Measurements from ENCODE around the gene PKD1L1. TPM values are rescaled to one million over a fixed set of nuclear protein-coding genes. Genes with fewer than 3 reads are reported as not detected.

The PKD1L1 gene
- polyA plus RNA-seq, 1 of the 3 experiments (the other 2 are of a cell fraction) = 0.10 TPM

DNA sequence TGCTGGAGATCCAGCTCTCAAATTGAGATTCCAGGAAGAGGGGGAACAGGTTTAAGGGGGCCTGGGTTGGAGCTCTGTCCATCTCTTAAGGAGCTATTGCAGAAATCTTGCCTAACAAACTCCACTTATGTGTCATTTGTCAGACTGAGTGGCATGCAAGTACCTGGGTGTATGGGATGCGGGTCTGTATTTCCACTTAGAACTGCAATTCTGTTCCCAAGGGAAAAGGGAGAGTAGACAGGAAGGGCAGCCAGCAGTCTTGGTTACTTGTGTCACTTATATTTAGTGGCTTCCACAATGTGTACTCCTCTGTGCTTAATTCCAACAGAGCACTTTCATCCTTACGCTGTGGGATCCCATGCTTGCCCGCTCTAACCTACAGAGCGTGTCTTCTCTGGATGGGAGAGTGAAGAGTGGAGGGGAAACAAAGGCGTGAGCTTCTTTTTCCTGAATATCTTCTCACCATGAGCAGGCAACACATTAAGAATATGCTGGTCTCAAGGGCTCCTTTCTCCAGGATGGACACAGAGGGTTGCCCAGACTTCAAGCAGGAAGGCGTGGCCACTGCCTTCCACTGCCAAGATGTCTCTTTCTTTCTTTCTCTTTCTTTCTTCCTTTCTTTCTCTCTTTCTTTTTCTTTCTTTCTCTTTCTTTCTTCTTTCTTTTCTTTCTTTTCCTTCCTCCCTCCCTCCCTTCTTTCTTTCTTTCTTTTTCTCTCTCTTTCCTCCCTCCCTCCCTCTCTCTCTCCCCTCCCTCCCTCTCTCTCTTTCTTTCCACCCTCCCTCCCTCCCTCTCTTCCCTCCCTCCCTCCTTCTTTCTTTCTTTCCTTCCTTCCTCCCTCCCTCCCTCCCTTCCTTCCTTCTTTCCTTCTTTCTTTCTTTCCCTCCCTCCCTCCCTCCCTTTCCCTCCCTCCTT lies 212.6 kb downstream of the PKD1L1 start:
- Histone ChIP-seq H3K27me3 (ENCODE audit: insufficient read depth) (no peaks in the 10 kb centered on the region), H3F3A (replicated peaks; ENCODE audit: insufficient read depth) (no peaks in the 10 kb centered on the region), H4K20me1 (ENCODE audit: insufficient read depth) (no peaks in the 10 kb centered on the region), H3K36me3 (replicated peaks in 1 of 2; ENCODE audit: control insufficient read depth in 1 of 2, insufficient read depth in 2 of 2, low read length in 1 of 2) (no peaks in the 10 kb centered on the region), H3K79me2 (ENCODE audit: insufficient read depth) (no peaks in the 10 kb centered on the region), H3K4me3 (ENCODE audit: low read depth in 2 of 2, low read length in 1 of 2) (no peak overlapping the region), H3K4me1 (ENCODE audit: control insufficient read depth in 1 of 2, insufficient read depth in 2 of 2, low read depth in 1 of 2, low read length in 1 of 2) (peaks cover 0 to 2% of the 10 kb centered on the region in 2 experiments; a peak in 1 of 4 replicates), H2AFZ (ENCODE audit: low read depth) (no peak overlapping the region), H3K9me3 (no peaks in the 10 kb centered on the region), H3K27ac (ENCODE audit: low read depth in 2 of 2, low read length in 1 of 2) (no peak overlapping the region), H3K4me2 (no peak overlapping the region), H3K9me2 (no peaks in the 10 kb centered on the region), H3K9ac (no peak overlapping the region)
- POLR2A ChIA-PET = no interaction called here
- TF ChIP-seq RAD21 (IDR thresholded peaks at IDR 0.05; ENCODE audit: low read length) = no peak
- TF ChIP-seq, protein P1, sequence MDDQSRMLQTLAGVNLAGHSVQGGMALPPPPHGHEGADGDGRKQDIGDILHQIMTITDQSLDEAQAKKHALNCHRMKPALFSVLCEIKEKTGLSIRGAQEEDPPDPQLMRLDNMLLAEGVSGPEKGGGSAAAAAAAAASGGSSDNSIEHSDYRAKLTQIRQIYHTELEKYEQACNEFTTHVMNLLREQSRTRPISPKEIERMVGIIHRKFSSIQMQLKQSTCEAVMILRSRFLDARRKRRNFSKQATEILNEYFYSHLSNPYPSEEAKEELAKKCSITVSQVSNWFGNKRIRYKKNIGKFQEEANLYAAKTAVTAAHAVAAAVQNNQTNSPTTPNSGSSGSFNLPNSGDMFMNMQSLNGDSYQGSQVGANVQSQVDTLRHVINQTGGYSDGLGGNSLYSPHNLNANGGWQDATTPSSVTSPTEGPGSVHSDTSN (IDR thresholded peaks at IDR 0.05) = no peak
- TF ChIP-seq FOXM1 (IDR thresholded peaks at IDR 0.05; ENCODE audit: low read depth) = no peak
- no peak for TF ChIP-seq IRF3 (IDR thresholded peaks at IDR 0.05; ENCODE audit: low read depth, low read length)
- 96% methylated on average over 6 of the region's 6 CpGs for WGBS (ENCODE audit: low lambda C conversion rate)
- CTCF ChIA-PET = interaction anchor here (0.8 to 1.7 kb wide), 4 partner anchors 9 to 482 kb away, joined by 3 read pairs; no protein-coding TSS in a partner anchor
- DNase-seq = no peak

DNA sequence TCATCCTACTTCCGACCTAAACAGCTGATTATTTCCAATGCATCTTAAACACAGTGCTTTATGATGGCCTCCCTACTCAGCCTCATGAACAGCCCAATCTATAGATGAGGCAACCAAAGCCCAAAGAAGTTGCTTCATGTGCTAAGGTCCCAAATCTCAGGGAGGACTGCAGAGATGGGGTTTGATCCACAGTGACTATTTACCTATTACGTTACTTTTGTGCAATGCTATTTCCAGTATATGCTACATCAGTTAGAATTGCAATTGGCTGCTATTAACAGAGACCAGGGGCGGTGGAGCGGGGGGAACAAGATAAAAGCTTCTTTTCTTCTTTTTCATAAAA lies 213.3 kb downstream of the PKD1L1 start:
- no peak overlapping the region for H3K9ac ChIP-seq
- no peaks in the 10 kb centered on the region for H3K79me2 ChIP-seq (ENCODE audit: insufficient read depth)
- TF ChIP-seq IRF3 (IDR thresholded peaks at IDR 0.05; ENCODE audit: low read depth, low read length) (no peak), JUND (IDR thresholded peaks at IDR 0.05) (no peak), TEAD4 (IDR thresholded peaks at IDR 0.05; ENCODE audit: borderline replicate concordance, insufficient read depth) (no peak), SIN3A (IDR thresholded peaks at IDR 0.05; ENCODE audit: borderline replicate concordance, low read depth, low read length) (no peak), GABPA (IDR thresholded peaks at IDR 0.05; ENCODE audit: low read depth) (no peak)
- DNase-seq = no peak
- ChIA-PET CTCF (interaction anchor here (0.8 to 1.7 kb wide), 4 partner anchors 8 to 481 kb away, joined by 3 read pairs; no protein-coding TSS in a partner anchor), POLR2A (interaction anchor here (0.6 kb wide), 1 partner anchor 288 kb away, joined by 3 read pairs; no protein-coding TSS in a partner anchor)
- H3K4me2 ChIP-seq = no peak overlapping the region
- 88% methylated on average over 4 of the region's 4 CpGs for WGBS (ENCODE audit: low lambda C conversion rate)
- no peaks in the 10 kb centered on the region for H4K20me1 ChIP-seq (ENCODE audit: insufficient read depth)
- H2AFZ ChIP-seq (ENCODE audit: low read depth) = no peak overlapping the region
- no peaks in the 10 kb centered on the region for H3K36me3 ChIP-seq (replicated peaks in 1 of 2; ENCODE audit: control insufficient read depth in 1 of 2, insufficient read depth in 2 of 2, low read length in 1 of 2)
- no peak overlapping the region for H3K4me3 ChIP-seq (ENCODE audit: low read depth in 2 of 2, low read length in 1 of 2)
- H3K9me2 ChIP-seq = no peaks in the 10 kb centered on the region
- peaks cover 0 to 2% of the 10 kb centered on the region in 2 experiments; a peak in 1 of 4 replicates for H3K4me1 ChIP-seq (ENCODE audit: control insufficient read depth in 1 of 2, insufficient read depth in 2 of 2, low read depth in 1 of 2, low read length in 1 of 2)
- H3K9me3 ChIP-seq = no peaks in the 10 kb centered on the region
- H3F3A ChIP-seq (replicated peaks; ENCODE audit: insufficient read depth) = no peaks in the 10 kb centered on the region
- no peak overlapping the region for H3K27ac ChIP-seq (ENCODE audit: low read depth in 2 of 2, low read length in 1 of 2)
- no peaks in the 10 kb centered on the region for H3K27me3 ChIP-seq (ENCODE audit: insufficient read depth)

Data from SK-N-SH (cell line).